CMK (cell line): Measurements from ENCODE around the gene EGFLAM.

ENCODE experiments used
- DNase-seq: peaks from one replicate; pipeline ENCODE4 v3.0.0-alpha.2; 2010; ENCODE audit warnings: low read depth

The EGFLAM gene

DNA sequence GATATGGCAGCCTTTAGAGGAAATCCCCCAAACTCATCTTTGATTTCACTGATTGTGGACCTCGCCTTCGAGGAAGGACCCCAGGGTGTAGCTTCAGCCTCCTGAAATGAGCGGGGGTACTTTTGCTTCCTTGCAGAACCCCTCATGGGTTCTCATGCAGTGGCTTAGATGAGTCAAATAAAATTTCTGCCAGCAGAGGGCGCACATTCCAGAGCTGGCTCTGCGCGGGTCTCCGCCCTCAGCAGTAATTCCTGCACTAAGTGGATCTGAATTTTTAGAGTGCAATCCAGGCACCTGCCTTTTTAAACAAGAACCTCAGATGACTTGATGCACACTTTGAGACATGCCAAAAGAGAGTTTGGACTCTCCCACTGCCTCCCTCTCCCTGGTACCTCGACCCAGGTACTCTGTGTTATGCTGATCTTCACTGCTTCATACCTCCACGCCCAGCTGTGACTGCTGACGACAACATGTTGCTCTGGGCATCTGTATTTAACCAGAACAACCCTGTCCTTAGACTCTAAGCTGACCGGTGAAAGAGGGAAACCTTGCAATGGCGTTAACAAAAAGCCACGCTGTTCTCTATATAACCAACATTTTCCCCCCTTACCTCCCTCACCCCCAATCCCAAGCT lies 7.3 kb downstream of the EGFLAM start:
- peak; percentile 32 for DNase-seq

DNA sequence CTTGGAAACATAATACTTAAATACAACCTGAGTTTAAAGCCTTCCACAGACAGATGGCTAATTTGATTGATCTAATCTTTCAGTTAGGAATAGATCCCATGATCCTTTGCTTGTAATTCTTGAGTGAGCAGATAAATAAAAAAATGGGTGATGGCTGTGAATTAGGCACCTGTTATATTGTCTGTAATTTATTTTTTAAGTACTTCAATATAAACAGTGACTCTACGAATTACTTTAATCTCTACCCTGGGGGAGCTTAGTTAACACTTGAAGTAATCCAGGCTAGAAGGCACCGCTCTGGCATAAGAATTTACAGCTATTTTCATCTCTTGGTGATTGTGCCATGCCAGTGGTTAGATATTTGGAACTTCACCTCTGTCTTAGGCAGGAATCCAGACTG lies 9.0 kb downstream of the EGFLAM start:
- DNase-seq, result no peak

DNA sequence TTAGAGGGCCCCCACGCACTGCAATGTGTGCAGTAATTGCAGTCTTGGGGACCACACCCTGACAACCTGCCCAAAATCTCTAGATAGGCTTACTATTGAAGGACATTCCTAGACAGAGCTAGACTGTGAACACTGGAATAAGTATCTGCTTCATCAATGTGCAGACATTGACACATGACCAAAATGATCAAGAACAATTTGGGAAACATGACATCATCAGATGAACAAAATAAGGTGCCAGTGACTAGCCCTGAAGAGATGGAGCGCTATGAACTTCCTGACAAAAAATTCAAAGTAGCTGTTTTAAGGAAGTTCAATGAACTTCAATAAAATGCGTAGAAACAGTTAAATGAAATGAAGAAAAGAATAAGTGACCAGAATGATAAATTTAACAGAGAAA lies 15.3 kb downstream of the EGFLAM start:
- DNase-seq, result no peak

DNA sequence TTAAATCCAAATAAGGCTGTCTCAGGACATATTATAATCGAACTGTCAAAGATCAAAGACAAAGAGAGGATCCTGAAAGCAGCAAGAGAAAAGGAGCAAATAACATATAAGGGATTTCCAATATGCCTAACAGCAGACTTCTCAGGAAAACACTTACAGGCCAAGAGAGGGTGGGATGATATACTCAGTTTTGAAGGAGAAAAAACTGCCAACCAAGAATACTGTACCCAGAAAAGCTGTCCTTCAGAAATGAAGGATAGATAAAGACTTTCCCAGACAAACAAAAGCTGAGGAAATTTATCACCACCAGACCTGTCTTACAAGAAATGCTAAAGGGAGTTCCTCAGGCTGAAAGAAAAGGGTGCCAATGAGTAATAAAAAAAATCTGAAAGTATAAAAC lies 16.0 kb downstream of the EGFLAM start:
- DNase-seq, result no peak

DNA sequence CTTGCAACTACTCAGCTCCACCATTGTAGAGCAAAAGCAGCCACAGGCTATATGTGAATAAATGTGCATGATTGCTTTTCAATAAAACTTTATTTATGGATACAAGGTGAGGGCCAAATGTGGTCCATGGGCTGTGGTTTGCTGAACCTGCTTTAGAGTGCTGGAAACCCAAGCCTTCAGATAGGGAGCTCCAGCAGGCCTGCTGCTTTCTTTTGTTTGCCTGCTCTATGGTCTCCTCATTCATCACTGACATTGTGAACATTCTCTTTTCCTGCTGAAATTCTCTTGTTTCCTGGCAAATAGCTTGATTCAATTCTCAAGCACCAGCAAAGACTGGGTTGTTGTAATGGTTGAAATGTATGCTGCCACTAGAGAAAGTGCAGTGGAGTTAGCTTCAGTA lies 26.0 kb downstream of the EGFLAM start:
- no peak for DNase-seq

DNA sequence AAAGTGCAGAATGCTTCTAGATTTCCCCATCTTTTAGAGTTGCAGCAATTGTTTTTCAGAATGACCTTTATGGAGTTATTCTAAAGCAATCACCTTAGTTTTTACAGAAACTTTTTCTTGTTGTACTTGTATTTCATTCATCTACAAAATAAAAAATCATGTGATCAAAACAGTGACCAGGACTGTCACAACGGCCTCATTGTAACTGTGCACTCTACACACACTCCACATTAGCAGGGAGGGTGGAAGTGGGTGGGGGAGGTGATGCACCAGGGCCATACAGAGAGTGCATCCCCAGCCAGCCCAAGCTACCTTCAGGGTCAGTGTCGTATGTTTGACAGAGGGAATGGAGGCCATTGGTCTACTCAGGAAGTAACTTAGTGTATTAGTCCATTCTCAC lies 26.9 kb downstream of the EGFLAM start:
- DNase-seq, result no peak

DNA sequence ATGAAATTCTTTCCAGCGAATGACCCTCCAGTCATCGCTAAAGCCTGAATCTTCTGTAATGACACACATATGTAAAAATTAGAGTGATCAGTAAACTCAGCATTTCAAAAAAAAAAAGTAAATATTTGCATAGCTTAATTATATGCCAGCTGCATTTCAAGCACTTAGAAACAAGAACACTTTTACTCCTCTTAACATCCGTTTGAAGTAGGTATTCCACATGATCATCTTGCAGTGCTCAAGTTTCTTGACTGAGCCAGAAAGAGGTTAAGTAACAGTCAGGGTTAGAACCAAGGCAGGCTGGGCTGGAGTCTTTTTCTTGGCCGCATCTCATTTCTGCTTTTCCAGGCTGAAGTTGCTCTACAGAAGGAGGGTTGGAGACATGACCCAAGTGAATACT lies 27.6 kb downstream of the EGFLAM start:
- DNase-seq, result no peak

DNA sequence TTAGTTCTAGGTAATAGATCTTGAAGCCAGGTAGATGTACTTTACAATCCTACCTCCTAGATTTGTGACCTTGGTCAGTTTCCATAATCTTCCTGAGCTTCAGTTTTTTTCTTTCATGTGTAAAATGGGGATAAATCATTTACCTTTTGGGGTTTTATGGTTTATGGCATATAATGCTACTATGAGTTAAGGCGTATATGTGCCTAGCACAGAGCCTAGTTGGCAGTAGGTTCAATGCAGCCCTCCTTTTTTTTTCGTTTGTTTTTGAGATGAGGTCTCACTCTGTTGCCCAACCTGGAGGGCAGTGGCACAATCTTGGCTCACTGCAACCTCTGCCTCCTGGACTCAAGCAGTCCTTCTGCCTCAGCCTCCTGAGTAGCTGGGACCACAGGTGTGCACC lies 28.8 kb downstream of the EGFLAM start:
- no peak for DNase-seq

DNA sequence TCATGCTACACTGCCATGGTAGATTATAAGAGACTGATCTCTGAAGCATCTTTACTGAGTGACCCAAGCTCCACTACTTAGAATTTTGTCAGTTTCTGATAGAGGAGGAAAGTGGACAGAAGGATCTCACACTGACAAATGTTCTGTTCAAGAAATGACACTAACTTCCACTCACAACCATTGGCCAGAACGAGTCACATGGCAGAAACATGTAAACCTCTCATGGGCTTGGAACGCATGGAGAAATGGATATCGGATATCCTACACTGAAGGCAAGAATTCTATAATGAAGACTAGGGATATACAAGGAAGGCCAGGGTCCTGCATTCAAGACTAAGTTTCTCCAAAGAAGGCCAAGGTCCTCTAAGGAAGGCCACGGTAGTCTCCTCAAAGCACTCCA lies 31.1 kb downstream of the EGFLAM start:
- no peak for DNase-seq

DNA sequence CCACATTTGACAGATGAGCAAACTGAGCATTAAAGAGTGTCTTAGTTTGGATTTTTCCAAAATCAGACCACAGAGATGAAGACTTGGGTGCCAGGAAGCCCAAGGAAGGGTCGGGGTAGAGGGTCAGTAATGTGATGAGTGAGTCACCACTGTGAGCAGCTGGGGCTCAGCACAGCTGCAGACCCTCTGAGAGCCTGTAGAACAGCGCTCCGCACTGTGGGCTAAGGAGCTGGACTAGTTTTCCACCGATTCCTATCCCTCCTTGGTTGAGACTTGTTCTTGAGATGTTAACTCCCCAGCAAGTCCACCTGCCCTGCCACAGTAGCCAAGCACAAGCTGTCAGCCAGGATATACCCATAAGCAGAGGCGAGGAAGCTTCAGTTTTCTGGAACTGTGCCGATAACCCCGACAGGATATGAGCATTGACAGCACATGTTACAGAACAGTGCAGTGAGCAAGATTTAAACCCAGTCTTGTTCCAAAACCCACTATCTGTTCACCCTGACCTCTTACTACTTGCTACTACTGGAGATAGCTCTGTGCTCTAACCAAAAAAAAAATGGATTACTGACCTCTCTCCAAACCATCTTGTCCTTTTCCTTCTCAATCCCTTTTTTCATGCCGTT lies 31.8 kb downstream of the EGFLAM start:
- DNase-seq, result no peak

DNA sequence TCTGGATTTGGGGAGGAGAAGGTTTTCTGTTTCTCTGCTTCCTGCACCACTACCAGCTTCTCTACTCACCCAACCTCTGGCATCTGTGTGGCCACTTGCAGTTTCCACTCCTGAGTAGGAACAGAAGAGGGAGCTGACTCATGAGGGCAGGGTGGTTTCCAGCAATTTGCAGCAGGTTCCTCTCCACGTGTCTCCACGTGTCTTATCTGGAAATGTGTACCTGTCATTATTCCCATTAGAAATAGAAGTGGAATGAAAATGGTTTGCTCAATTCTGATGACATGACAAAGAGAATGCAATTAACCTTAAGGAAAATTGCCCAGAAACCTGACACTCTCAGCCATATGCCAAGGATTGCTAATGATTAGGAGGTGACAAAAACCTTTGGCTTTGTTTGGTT lies 33.0 kb downstream of the EGFLAM start:
- no peak for DNase-seq

DNA sequence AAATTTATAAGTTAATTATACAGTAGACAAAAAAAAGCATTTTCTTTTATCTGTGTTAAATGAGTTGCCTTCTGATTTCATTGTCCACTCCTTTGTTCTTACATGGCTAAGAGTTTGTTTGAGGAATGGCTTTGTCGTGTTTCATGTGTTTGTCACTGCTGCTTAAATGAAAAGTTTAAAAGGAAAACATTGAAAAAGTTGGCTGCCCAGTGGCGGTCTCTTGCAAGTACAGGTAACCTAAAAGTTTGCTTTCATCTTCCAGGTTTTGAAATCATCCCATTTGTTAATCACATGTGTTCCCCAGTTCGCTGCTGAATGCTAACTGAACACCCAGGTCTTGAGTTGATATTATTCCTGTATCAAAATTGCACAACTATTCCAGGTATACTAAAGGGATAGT lies 33.9 kb downstream of the EGFLAM start:
- no peak for DNase-seq

DNA sequence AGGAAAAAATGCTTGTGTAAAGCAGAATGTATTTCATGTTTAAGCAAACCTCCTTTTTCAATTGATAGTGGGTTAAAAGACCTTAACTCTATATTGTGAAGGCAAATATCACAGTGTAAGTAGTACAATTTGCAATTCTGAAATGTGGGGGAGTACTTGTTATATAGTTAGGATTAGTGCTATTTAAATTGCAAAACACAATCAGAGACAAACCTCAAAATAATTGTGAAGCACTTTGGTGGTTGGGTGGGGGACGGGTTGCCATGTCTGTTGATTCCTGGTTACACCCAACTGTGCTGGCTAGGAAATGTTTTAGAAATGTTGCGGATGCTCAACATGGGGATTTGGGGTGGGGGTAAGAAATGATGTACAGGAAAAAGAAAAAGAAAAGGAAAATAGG lies 37.4 kb downstream of the EGFLAM start:
- no peak for DNase-seq

DNA sequence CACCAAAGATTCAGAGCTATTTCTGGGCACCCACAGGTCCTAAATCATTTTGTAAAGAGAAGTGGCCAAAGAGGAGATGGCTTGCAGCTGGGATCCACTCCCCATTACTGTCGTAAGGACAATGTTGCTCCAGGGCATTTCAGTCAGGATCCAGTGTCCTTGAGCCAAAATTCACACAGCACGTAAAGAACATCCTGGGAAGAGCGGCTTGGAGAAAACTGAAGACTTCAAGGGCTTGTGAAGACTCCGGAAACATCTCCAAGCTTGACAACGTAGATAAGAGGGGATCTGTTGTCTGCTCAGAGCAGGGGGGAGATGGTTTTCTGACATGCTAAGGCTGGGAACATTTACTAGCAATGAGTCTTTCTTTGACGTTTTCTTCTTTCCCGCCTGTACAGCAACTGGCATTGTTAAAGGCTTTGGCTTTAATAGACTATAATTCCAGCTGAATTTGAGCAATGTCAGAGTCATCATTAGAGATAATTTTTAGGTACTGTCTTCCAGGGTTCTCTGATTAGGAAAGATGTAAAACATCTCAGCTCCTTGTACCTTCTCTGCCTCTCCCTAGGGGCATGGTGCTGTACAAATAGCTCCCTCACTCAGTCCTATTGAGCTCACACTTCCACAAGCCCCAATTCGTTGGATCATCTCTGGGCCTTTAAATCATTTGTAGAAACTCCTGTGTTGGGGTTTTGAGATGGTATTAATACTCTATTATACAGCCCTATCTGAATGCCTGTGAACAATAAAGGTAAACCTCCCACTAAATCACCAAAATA lies 39.7 kb downstream of the EGFLAM start:
- no peak for DNase-seq

DNA sequence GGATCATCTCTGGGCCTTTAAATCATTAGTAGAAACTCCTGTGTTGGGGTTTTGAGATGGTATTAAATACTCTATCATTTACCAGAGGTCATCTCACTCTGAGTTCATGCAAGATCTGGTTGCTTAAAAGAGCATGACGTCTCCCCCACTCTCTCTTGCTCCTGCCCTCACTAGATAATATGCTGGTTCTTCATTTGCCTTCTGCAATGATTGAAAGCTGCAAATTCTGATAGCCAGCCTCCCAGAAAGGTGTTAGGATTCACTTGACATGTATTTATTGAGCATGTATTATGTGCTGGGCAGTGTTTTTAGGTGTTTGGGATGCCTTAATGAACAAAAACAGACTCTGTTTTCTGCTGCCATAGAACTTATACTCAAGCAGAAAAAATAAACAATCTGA lies 41.2 kb downstream of the EGFLAM start:
- DNase-seq, result no peak

DNA sequence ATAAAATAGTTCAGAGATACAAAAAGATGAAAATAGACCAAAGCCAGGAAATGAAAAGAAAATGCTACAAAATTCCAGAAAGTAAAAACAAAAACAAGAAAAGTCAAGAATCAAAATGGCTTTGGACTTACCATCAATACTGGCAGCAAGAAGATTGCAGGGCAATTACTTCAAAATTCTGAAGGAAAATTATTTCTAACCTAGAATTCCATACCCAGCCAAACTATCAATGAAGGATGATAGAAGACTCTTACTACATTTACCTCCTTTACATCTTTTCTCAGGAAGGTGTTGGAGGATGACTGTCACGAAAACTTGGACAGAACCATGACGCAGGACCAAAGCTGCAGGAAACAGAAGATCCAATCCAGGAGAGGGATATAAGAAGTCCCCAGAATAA lies 46.8 kb downstream of the EGFLAM start:
- no peak for DNase-seq

DNA sequence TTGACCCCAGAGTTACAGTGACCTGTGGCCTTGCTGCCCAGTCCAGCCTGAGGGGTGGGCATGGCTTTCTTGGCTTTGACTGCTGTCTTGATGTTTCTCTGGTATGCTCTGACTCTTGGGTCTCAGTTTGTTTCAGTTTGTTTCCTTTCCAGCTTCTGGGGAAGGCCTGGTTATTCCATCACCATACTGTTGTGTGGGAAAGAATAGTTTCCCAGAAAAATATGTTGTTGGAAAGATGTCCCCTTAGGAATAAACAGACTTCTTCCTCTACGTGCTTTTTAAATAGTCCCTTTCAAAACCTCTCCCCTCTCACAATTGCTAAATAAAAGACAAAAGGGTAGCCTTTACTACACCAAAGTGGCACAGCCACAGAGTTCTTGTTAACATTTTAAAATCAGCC lies 49.5 kb downstream of the EGFLAM start:
- DNase-seq, result no peak

DNA sequence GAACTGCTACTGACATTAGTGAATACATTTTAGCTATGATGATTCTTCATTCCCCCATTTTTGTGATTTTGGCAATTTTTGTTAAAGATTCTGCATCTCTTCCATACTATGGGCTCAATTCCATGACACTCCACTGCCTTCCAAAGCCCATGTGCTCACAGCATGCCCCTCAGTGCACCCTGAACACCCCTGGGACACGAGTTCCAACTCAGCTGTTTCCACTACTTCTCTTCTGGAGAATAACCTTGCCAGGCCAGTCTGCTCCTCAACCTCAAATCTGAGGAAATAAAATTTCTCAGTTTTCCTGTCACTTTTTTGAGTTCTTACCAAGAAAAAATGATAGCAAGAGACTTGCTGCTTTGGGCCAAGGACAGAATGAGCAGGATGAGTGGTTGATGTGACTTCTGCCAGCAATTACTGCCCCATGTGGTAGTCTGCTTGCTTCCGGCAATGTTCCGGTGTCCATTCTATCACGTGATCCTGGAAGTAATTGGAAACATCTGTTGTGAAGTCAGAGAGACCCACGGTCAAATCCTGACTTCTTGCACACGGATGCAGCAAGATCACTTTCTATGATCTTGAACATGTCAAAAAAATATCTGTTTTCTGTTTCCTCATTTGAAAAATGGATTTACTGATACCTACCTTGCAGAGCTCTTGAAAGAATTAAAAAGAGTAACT lies 58.3 kb downstream of the EGFLAM start:
- DNase-seq, result no peak

DNA sequence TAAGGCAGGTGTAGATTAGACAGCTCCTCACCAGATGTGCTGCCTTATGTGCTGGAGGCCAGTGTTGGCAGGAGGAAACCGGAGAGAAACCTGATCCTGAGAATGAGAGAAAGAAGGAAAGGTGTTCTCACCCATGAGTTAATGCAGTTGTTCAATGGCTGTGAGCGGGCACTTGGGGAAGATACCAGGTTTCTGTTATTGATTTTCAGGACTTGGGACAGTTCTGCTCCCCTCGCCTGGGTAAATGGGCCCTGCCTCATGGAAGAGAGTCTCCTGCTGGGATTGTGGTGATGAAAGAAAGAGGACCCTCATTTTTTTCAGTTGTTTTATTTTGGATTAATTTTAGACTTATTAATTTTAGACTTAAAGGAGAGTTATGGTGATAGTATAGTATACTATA lies 59.5 kb downstream of the EGFLAM start:
- no peak for DNase-seq

DNA sequence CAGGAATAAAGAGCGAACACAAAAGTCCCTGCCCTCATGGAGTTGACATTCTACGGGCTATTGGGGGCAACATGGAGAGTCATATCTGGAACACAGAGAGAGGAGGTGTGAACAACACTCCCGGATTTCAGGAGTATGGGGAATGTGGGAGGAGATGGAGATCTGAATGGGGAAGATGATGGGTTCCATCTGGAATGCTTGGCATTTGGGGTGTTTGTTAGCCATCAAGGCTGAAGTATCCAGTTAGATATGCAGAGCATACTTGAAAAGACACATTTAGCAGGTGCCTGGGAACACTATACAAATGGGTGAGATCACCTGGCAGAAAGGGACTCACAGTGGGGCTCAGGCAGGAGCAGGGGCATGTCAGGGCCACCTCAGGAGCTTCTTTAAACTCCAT lies 61.1 kb downstream of the EGFLAM start:
- no peak for DNase-seq

DNA sequence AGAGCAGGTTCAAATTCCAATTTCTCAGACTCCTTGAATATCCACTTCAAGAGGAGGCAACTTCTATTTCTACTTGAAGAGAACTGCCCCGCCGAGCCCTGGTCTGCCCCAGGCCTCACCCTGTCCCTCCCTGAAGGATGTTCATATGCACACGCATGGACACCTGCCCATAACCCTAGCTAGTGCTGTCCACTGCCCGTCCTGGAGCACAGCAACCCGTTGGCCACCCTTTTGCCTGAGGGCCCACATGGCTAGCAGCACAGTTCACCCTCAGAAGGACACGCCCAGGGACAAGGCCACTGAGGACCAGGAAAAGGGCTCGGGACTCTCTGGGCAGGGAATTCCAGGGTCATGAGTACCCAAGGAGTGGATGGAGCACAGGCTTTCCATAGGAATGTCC lies 63.6 kb downstream of the EGFLAM start:
- no peak for DNase-seq

DNA sequence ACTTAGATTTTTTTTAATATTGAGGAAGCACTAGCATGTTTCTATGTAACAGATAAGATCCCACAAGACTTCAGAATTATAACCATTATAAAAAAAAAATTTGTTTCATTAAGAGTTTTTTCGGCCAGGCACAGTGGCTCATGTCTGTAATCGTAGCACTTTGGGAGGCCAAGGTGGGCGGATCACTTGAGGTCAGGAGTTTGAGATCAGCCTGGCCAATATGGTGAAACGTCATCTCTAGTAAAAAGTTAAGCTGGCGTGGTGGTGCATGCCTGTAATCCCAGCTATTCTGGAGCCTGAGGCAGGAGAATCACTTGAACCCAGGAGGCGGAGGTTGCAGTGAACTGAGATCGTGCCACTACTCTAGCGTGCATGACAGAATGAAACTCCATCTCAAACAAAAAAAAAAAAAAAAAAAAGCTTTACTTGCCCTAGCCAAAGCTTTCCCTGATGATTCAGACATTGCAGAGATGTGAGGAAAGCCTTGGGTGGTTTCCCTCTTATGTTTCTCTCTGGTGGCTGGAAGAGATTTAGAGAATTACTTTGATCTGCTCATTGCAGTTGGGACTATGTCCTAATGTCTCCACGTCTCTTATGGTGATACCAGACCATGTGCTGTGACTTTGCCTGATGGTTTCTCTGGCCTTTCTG lies 65.4 kb downstream of the EGFLAM start:
- DNase-seq, result no peak
